Neural progenitor cell (in vitro differentiated cells): ENCODE data around the gene SDF4.

Experiments
- EZH2 ChIP-seq: fragments of 200-600 bp; sonication (generic); IDR thresholded peaks from 2 replicates; pipeline ENCODE4 v1.6.1; 2017; ENCODE audit warnings: antibody characterized with exemption, mild to moderate bottlenecking, moderate library complexity
- EZH2phosphoT487 ChIP-seq: fragments of 200-600 bp; sonication (generic); IDR thresholded peaks from 2 replicates; pipeline ENCODE4 v1.6.1; 2017; ENCODE audit warnings: antibody characterized with exemption
- TF ChIP-seq, protein P1 (sequence below): fragments of 200-600 bp; sonication (generic); IDR thresholded peaks from 2 replicates; pipeline ENCODE4 v1.5.1; 2017; ENCODE audit warnings: antibody characterized with exemption, mild to moderate bottlenecking

- TF ChIP-seq, protein P1, sequence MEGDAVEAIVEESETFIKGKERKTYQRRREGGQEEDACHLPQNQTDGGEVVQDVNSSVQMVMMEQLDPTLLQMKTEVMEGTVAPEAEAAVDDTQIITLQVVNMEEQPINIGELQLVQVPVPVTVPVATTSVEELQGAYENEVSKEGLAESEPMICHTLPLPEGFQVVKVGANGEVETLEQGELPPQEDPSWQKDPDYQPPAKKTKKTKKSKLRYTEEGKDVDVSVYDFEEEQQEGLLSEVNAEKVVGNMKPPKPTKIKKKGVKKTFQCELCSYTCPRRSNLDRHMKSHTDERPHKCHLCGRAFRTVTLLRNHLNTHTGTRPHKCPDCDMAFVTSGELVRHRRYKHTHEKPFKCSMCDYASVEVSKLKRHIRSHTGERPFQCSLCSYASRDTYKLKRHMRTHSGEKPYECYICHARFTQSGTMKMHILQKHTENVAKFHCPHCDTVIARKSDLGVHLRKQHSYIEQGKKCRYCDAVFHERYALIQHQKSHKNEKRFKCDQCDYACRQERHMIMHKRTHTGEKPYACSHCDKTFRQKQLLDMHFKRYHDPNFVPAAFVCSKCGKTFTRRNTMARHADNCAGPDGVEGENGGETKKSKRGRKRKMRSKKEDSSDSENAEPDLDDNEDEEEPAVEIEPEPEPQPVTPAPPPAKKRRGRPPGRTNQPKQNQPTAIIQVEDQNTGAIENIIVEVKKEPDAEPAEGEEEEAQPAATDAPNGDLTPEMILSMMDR, result no peak
- TF ChIP-seq EZH2 (no peak), EZH2phosphoT487 (no peak)
These were observed 47.7 kb downstream of the SDF4 start for GRCh38 chr1:1183833-1184775.
